ENCODE results near the gene GALNT18.

Gene GALNT18

DNA sequence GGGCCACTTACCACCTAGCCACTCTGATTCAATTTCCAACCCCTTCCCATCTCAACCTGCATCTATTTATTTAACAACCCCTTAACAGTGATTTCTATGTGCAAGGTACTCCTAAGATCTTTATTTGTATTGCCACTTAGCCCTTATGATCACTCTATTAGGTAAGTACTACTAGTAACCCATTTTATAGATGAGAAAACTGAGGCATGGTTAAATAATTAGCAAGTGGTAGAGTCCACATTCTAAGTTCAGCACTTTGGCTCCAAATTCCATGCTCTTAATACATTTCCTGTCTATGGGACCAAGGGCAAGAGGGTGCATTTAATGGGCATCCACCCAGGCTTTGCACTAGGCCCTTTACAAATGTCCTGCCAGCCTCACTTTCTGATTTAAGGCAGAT lies 230.6 kb downstream of the GALNT18 start:
- no peaks in the 10 kb centered on the region for H3K36me3 ChIP-seq (ENCODE audit: control insufficient read depth in 2 of 2, insufficient read depth in 1 of 2, low read length in 2 of 2)
- ChIA-PET POLR2A (no interaction called here), CTCF (interaction anchor here (0.6 kb wide), 1 partner anchor 7 kb away, joined by 4 read pairs; no protein-coding TSS in a partner anchor)
- TF ChIP-seq ZNF112 (tag by site-specific recombination; IDR thresholded peaks at IDR 0.05) (no peak), ZFHX2 (tag by site-specific recombination; conservative IDR thresholded peaks at IDR 0.05) (no peak), ZNF639 (tag by site-specific recombination; IDR thresholded peaks at IDR 0.05) (no peak)
- no peak overlapping the region for H3K4me3 ChIP-seq (ENCODE audit: low read depth, low read length)
- H3K27ac ChIP-seq (ENCODE audit: extremely low read depth, low read depth, low read length): no peak overlapping the region
- H3K4me1 ChIP-seq (ENCODE audit: control insufficient read depth, insufficient read depth, low read length): peaks cover 3% of the 10 kb centered on the region; the same call in 1 of the 2 replicates
- no peaks in the 10 kb centered on the region for H3K9me3 ChIP-seq (ENCODE audit: control insufficient read depth, insufficient read depth, low read depth, low read length)

DNA sequence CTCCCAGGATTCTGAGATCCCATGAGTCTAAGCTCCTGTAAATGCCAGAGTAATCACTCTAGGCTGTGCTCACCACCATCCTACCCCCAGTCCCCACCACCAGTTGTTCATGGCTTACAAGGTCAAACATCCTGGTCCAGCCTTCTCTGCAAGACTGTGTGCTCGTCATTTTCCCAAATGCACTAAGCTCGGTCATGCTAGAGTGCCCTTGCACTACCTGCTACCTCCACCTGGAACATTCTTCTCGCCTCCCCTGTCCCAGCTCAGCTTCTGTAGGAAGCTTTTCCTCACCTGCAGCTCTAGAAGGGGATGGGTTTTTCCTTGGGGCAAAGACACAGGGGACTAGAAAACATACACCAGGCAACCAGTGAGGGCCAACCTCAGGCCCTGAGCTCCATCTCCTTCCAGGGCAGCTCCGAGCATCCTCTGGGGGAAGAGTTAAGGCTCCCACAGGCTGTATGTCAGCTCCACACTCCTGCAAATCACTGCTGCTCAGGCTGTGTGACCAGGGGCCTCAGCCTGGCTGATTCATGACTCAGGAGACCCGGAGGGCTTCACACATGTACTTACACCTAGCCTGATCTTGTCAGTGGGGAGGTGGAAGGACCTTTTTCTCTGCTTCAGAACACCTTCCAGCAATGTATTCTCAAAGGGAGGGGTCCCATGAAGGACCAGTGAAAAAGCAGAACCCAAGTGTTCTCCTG lies 231.6 kb downstream of the GALNT18 start:
- no peaks in the 10 kb centered on the region for H3K9me3 ChIP-seq (ENCODE audit: control insufficient read depth, insufficient read depth, low read depth, low read length)
- CTCF ChIA-PET: interaction anchor here (0.6 to 1.6 kb wide), 4 partner anchors 8 to 397 kb away, joined by 3 to 4 read pairs (median 4); no protein-coding TSS in a partner anchor
- peaks cover 3% of the 10 kb centered on the region; the same call in 1 of the 2 replicates for H3K4me1 ChIP-seq (ENCODE audit: control insufficient read depth, insufficient read depth, low read length)
- no peak overlapping the region for H3K27ac ChIP-seq (ENCODE audit: extremely low read depth, low read depth, low read length)
- POLR2A ChIA-PET: no interaction called here
- H3K36me3 ChIP-seq (ENCODE audit: control insufficient read depth in 2 of 2, insufficient read depth in 1 of 2, low read length in 2 of 2): no peaks in the 10 kb centered on the region
- no peak overlapping the region for H3K4me3 ChIP-seq (ENCODE audit: low read depth, low read length)
- TF ChIP-seq ZNF175 (tag by site-specific recombination; IDR thresholded peaks at IDR 0.05): no peak
- TF ChIP-seq ZNF610 (tag by site-specific recombination; IDR thresholded peaks at IDR 0.05; ENCODE audit: borderline replicate concordance): no peak
- TF ChIP-seq ZNF274 (IDR thresholded peaks at IDR 0.05; ENCODE audit: low read length): no peak
- TF ChIP-seq ZNF274 (tag by site-specific recombination; IDR thresholded peaks at IDR 0.05; ENCODE audit: borderline replicate concordance): no peak
- TF ChIP-seq ZFP3 (tag by site-specific recombination; IDR thresholded peaks at IDR 0.05; ENCODE audit: low read depth): no peak
- TF ChIP-seq ZXDB (tag by site-specific recombination; IDR thresholded peaks at IDR 0.05): no peak
- TF ChIP-seq ZNF776 (tag by site-specific recombination; IDR thresholded peaks at IDR 0.05; ENCODE audit: borderline replicate concordance): no peak
- TF ChIP-seq, protein P1, sequence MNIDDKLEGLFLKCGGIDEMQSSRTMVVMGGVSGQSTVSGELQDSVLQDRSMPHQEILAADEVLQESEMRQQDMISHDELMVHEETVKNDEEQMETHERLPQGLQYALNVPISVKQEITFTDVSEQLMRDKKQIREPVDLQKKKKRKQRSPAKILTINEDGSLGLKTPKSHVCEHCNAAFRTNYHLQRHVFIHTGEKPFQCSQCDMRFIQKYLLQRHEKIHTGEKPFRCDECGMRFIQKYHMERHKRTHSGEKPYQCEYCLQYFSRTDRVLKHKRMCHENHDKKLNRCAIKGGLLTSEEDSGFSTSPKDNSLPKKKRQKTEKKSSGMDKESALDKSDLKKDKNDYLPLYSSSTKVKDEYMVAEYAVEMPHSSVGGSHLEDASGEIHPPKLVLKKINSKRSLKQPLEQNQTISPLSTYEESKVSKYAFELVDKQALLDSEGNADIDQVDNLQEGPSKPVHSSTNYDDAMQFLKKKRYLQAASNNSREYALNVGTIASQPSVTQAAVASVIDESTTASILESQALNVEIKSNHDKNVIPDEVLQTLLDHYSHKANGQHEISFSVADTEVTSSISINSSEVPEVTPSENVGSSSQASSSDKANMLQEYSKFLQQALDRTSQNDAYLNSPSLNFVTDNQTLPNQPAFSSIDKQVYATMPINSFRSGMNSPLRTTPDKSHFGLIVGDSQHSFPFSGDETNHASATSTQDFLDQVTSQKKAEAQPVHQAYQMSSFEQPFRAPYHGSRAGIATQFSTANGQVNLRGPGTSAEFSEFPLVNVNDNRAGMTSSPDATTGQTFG (tag by site-specific recombination; IDR thresholded peaks at IDR 0.05; ENCODE audit: borderline replicate concordance): no peak
- TF ChIP-seq, protein P2, sequence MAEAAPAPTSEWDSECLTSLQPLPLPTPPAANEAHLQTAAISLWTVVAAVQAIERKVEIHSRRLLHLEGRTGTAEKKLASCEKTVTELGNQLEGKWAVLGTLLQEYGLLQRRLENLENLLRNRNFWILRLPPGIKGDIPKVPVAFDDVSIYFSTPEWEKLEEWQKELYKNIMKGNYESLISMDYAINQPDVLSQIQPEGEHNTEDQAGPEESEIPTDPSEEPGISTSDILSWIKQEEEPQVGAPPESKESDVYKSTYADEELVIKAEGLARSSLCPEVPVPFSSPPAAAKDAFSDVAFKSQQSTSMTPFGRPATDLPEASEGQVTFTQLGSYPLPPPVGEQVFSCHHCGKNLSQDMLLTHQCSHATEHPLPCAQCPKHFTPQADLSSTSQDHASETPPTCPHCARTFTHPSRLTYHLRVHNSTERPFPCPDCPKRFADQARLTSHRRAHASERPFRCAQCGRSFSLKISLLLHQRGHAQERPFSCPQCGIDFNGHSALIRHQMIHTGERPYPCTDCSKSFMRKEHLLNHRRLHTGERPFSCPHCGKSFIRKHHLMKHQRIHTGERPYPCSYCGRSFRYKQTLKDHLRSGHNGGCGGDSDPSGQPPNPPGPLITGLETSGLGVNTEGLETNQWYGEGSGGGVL (tag by site-specific recombination; IDR thresholded peaks at IDR 0.05): no peak
- TF ChIP-seq ZNF677 (tag by site-specific recombination; IDR thresholded peaks at IDR 0.05): no peak
- TF ChIP-seq ZNF843 (tag by site-specific recombination; IDR thresholded peaks at IDR 0.05): no peak
- no peak for TF ChIP-seq SALL2 (tag by site-specific recombination; IDR thresholded peaks at IDR 0.05; ENCODE audit: borderline replicate concordance)
- TF ChIP-seq ZNF404 (tag by site-specific recombination; IDR thresholded peaks at IDR 0.05): no peak
- no peak for TF ChIP-seq ZNF37A (tag by site-specific recombination; IDR thresholded peaks at IDR 0.05)
- no peak for TF ChIP-seq ZNF24 (tag by site-specific recombination; IDR thresholded peaks at IDR 0.05)
- TF ChIP-seq ZNF311 (tag by site-specific recombination; IDR thresholded peaks at IDR 0.05; ENCODE audit: borderline replicate concordance): no peak
- no peak for TF ChIP-seq ZNF639 (tag by site-specific recombination; IDR thresholded peaks at IDR 0.05)
- no peak for TF ChIP-seq ZNF518A (tag by site-specific recombination; conservative IDR thresholded peaks at IDR 0.05; ENCODE audit: low read depth)
- no peak for TF ChIP-seq ZNF521 (tag by site-specific recombination; IDR thresholded peaks at IDR 0.05)
- TF ChIP-seq ZNF658 (tag by site-specific recombination; IDR thresholded peaks at IDR 0.05): no peak
